Right lobe of liver (tissue), 4 donors: ENCODE results near the gene SPATC1L.

ENCODE experiments used
- CTCF ChIP-seq, 4 donors: fragments of 200-600 bp in 3 of 4; fragments of 450-650 bp in 1 of 4; IDR thresholded peaks; one replicate each; pipeline versions ENCODE4 v1.5.1 to v1.8.0; 2016 to 2022; ENCODE audit warnings: antibody characterized with exemption in 4 of 4, mild to moderate bottlenecking in 2 of 4
- POLR2A ChIP-seq: fragments of 450-650 bp; IDR thresholded peaks from one replicate; pipeline ENCODE4 v1.6.1; 2017; ENCODE audit warnings: antibody characterized with exemption, mild to moderate bottlenecking
- donor health status: DM: no; HTN: no; CAD: no.
- donor health status: DM: no; HTN: no; CAD: no.
- donor health status: DM: no; HTN: yes; CAD: no.

GRCh38 chr21:46112725-46113215 is 71.5 kb downstream of the SPATC1L start:
- TF ChIP-seq POLR2A = no peak
- TF ChIP-seq CTCF (IDR thresholded peaks at IDR 0.05) = no peak
